PC-3 (cell line): ENCODE results near the gene RGS17. TPM values are rescaled to one million over a fixed set of nuclear protein-coding genes. Genes with fewer than 3 reads are reported as not detected.

Source experiments
- ATAC-seq: fragments of 200-7000 bp; cut with Tn5 transposase; 2 replicates; pipeline ENCODE4 v1.9.1; 2020; ENCODE audit warnings: mild to moderate bottlenecking, moderate library complexity
- BruUV-seq: library from RNA; stranded (reverse); fragments of 400-500 nt; replicated peaks from 2 replicates; lab custom pipeline; 2021; lab: Mats Ljungman, UMichigan
- CTCF ChIA-PET: fragments of 300-600 bp; sonication (Branson Sonifier 250); formaldehyde crosslinking; loops from one replicate; lab custom pipeline; 2022; ENCODE audit warnings: antibody characterized with exemption; lab: Charles Lee
- POLR2A ChIA-PET: fragments of 300-600 bp; sonication (Branson Sonifier 250); formaldehyde crosslinking; loops from one replicate; lab custom pipeline; 2022; ENCODE audit warnings: antibody characterized with exemption; ENCODE audit not compliant: unreplicated experiment; lab: Charles Lee
- DNase-seq: peaks from one replicate; pipeline ENCODE4 v3.0.0-alpha.2; 2015
- H2AFZ ChIP-seq: fragments of 300-600 bp; sonication (generic); 2 replicates; pipeline ENCODE4 v1.6.0; 2016; ENCODE audit warnings: antibody characterized with exemption, low read length
- H3F3A ChIP-seq: fragments of 300-600 bp; sonication (generic); one replicate; pipeline ENCODE4 v1.6.0; 2017; ENCODE audit warnings: antibody characterized with exemption, low read length, control low read depth, mild to moderate bottlenecking; ENCODE audit not compliant: unreplicated experiment
- H3K27ac ChIP-seq: fragments of 300-600 bp; sonication (generic); 2 replicates; pipeline ENCODE4 v1.5.1; 2016; ENCODE audit warnings: mild to moderate bottlenecking, low read length
- H3K27me3 ChIP-seq: fragments of 300-600 bp; sonication (generic); 2 replicates; pipeline ENCODE4 v1.6.1; 2016; ENCODE audit warnings: low read length, mixed read lengths
- H3K36me3 ChIP-seq: fragments of 300-600 bp; sonication (generic); 2 replicates; pipeline ENCODE4 v1.6.1; 2016; ENCODE audit warnings: low read depth, mixed run types, low read length, mixed read lengths
- H3K4me1 ChIP-seq: fragments of 300-600 bp; sonication (generic); 2 replicates; pipeline ENCODE4 v1.5.1; 2016; ENCODE audit warnings: low read length; ENCODE audit not compliant: insufficient read depth
- H3K4me2 ChIP-seq: fragments of 300-600 bp; sonication (generic); 2 replicates; pipeline ENCODE4 v1.6.0; 2016; ENCODE audit warnings: low read length
- H3K4me3 ChIP-seq: fragments of 300-600 bp; sonication (generic); 2 replicates; pipeline ENCODE4 v1.5.1; 2016; ENCODE audit warnings: mild to moderate bottlenecking, low read length, mixed read lengths
- H3K79me2 ChIP-seq: fragments of 300-600 bp; sonication (generic); 2 replicates; pipeline ENCODE4 v1.6.1; 2017; ENCODE audit warnings: low read length, mixed read lengths
- H3K9ac ChIP-seq: fragments of 300-600 bp; sonication (generic); 2 replicates; pipeline ENCODE4 v1.6.0; 2016; ENCODE audit warnings: mild to moderate bottlenecking, low read length
- H3K9me2 ChIP-seq: fragments of 300-600 bp; sonication (generic); replicated peaks from 2 replicates; pipeline ENCODE4 v1.6.1; 2016; ENCODE audit warnings: mixed run types, low read length, mixed read lengths
- H3K9me3 ChIP-seq: fragments of 300-600 bp; sonication (generic); 2 replicates; pipeline ENCODE4 v1.6.1; 2016; ENCODE audit warnings: low read length, mixed read lengths
- H4K20me1 ChIP-seq: fragments of 300-600 bp; sonication (generic); 2 replicates; pipeline ENCODE4 v1.6.1; 2016; ENCODE audit warnings: low read length, mixed read lengths
- CTCF ChIP-seq: fragments of 300-600 bp; sonication (generic); conservative IDR thresholded peaks from 2 replicates; pipeline ENCODE4 v1.5.1; 2017; ENCODE audit warnings: antibody characterized with exemption, low read depth, mild to moderate bottlenecking, low read length
- EZH2 ChIP-seq: fragments of 300-600 bp; sonication (generic); IDR thresholded peaks from one replicate; pipeline ENCODE4 v1.6.1; 2017; ENCODE audit warnings: antibody characterized with exemption, mild to moderate bottlenecking, low read length; ENCODE audit not compliant: unreplicated experiment
- EZH2phosphoT487 ChIP-seq: fragments of 300-600 bp; sonication (generic); IDR thresholded peaks from 2 replicates; pipeline ENCODE4 v1.6.1; 2018; ENCODE audit warnings: mild to moderate bottlenecking, antibody characterized with exemption, low read length, borderline replicate concordance
- intact Hi-C: fragments of 100-400 bp; cut with micrococcal nuclease; formaldehyde crosslinking; loops from 2 replicates; pipeline ENCODE4 v1.9.0; 2023
- total RNA-seq: library from RNA; depleted of rRNA; stranded (reverse); fragments of >200 nt; gene quantifications from 2 replicates; pipeline ENCODE4 v1.2.3, GENCODE V29; 2014

The RGS17 gene
- total RNA-seq, 1 experiment from 2014 or later, result 1.4 TPM

- H3K4me2 ChIP-seq, result no peak overlapping the region
- H3K4me1 ChIP-seq, result peaks cover 31% of the 10 kb centered on the region
- H3K36me3 ChIP-seq, result no peaks in the 10 kb centered on the region
- no peaks in the 10 kb centered on the region for H3K9me2 ChIP-seq
- H3K27ac ChIP-seq, result no peak overlapping the region
- no peak overlapping the region for H3K4me3 ChIP-seq
- H3K9me3 ChIP-seq, result no peaks in the 10 kb centered on the region
- no peak overlapping the region for H2AFZ ChIP-seq
- ChIA-PET POLR2A (no interaction called here), CTCF (interaction anchor here (0.7 kb wide), 1 partner anchor 1302 kb away, joined by 5 read pairs; no protein-coding TSS in a partner anchor)
- H3F3A ChIP-seq, result no peaks in the 10 kb centered on the region
- TF ChIP-seq EZH2phosphoT487, result no peak
- TF ChIP-seq CTCF, result no peak
- intact Hi-C loops, result no loop called here
- no peaks in the 10 kb centered on the region for H4K20me1 ChIP-seq
- BruUV-seq, result no TSS peak
- no peak overlapping the region for H3K9ac ChIP-seq
- DNase-seq (no peak), ATAC-seq (no peak)
- H3K27me3 ChIP-seq, result no peaks in the 10 kb centered on the region
- no peaks in the 10 kb centered on the region for H3K79me2 ChIP-seq
These were observed 45.8 kb downstream of the RGS17 start for GRCh38 chr6:153085239-153085638.

- Histone ChIP-seq H3K4me3 (no peak overlapping the region), H3K27ac (no peak overlapping the region), H3K4me2 (no peak overlapping the region), H2AFZ (no peak overlapping the region), H4K20me1 (no peaks in the 10 kb centered on the region), H3K9ac (no peak overlapping the region), H3K36me3 (no peaks in the 10 kb centered on the region), H3F3A (no peaks in the 10 kb centered on the region), H3K9me3 (no peaks in the 10 kb centered on the region), H3K27me3 (no peaks in the 10 kb centered on the region), H3K9me2 (no peaks in the 10 kb centered on the region), H3K4me1 (peaks cover 23% of the 10 kb centered on the region), H3K79me2 (no peaks in the 10 kb centered on the region)
- BruUV-seq, result no TSS peak
- intact Hi-C loops, result no loop called here
- CTCF ChIA-PET, result no interaction called here
- POLR2A ChIA-PET, result no interaction called here
- TF ChIP-seq EZH2, result no peak
- no peak for TF ChIP-seq CTCF
- no peak for TF ChIP-seq EZH2phosphoT487
- DNase-seq, result peak; percentile 30
- peak; percentile 12; the same call in 1 of the 2 replicates for ATAC-seq
These were observed 46.7 kb downstream of the RGS17 start for GRCh38 chr6:153084393-153084792.

GRCh38 chr6:153083869-153084268, 47.2 kb downstream of the RGS17 start:
- intact Hi-C loops, result no loop called here
- Histone ChIP-seq H3K9me2 (no peaks in the 10 kb centered on the region), H3K9ac (no peak overlapping the region), H3K27me3 (no peaks in the 10 kb centered on the region), H4K20me1 (no peaks in the 10 kb centered on the region), H3K9me3 (no peaks in the 10 kb centered on the region), H3K4me2 (no peak overlapping the region), H3K27ac (no peak overlapping the region), H3K79me2 (no peaks in the 10 kb centered on the region), H3K4me3 (no peak overlapping the region), H3K36me3 (no peaks in the 10 kb centered on the region), H3K4me1 (peaks cover 20% of the 10 kb centered on the region), H2AFZ (no peak overlapping the region), H3F3A (no peaks in the 10 kb centered on the region)
- no TSS peak for BruUV-seq
- CTCF ChIA-PET, result no interaction called here
- DNase-seq (peak; percentile 47), ATAC-seq (peak; percentile 48)
- TF ChIP-seq CTCF (no peak), EZH2phosphoT487 (no peak), EZH2 (no peak)
- POLR2A ChIA-PET, result no interaction called here
